ENCODE results near the gene CCDC50. TPM values are rescaled to one million over a fixed set of nuclear protein-coding genes. Genes with fewer than 3 reads are reported as not detected.

Gene CCDC50
- total and polyA plus RNA-seq, 4 donors, result 23.4 to 119 (median 40.4) TPM

DNA sequence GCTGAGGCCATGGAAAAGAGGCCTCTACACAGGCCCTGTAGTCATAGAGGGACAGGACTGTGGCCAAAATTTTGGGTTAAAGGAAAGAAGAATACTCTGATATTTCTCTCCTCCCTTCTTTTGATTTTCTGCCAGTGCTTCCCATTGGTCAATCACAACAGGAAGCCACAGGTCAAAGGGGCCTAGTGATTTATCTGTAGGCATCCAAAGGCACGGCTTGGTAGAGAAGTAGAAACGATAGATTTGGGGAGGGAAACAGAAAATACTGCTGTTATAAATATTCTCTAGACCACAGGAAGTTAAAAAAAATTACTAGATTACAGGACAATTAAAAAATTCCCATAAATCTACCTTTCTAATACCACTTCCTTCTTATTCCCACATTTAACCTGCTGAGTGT is 1.7 kb upstream of the CCDC50 start:
- H3K4me3 ChIP-seq, result no peak overlapping the region
- H3K9me3 ChIP-seq (ENCODE audit: control insufficient read depth in 4 of 4, insufficient read depth in 3 of 4, low read length in 3 of 4), result no peaks in the 10 kb centered on the region
- no peaks in the 10 kb centered on the region for H3K27me3 ChIP-seq (ENCODE audit: control insufficient read depth in 3 of 3, insufficient read depth in 3 of 3, low read length in 2 of 3)
- no peak for DNase-seq
- TF ChIP-seq CTCF (IDR thresholded peaks at IDR 0.05; ENCODE audit: control extremely low read depth, extremely low read depth), result no peak
- no peaks in the 10 kb centered on the region for H3K36me3 ChIP-seq (ENCODE audit: control insufficient read depth in 4 of 4, insufficient read depth in 4 of 4, low read length in 4 of 4)
- 27 to 39% methylated on average over 2 of the region's 2 CpGs for WGBS, 2 donors
- H3K9ac ChIP-seq (ENCODE audit: insufficient read depth in 1 of 2, low read length in 2 of 2), result no peak overlapping the region
- no peak overlapping the region for H3K27ac ChIP-seq (ENCODE audit: low read depth in 1 of 2, low read length in 1 of 2)
- no peak for ATAC-seq (ENCODE audit: insufficient read depth, low FRiP score)
- peaks cover 0 to 23% (median 6%) of the 10 kb centered on the region in 5 donors for H3K4me1 ChIP-seq (ENCODE audit: control insufficient read depth in 5 of 5, insufficient read depth in 5 of 5, low read length in 5 of 5)

DNA sequence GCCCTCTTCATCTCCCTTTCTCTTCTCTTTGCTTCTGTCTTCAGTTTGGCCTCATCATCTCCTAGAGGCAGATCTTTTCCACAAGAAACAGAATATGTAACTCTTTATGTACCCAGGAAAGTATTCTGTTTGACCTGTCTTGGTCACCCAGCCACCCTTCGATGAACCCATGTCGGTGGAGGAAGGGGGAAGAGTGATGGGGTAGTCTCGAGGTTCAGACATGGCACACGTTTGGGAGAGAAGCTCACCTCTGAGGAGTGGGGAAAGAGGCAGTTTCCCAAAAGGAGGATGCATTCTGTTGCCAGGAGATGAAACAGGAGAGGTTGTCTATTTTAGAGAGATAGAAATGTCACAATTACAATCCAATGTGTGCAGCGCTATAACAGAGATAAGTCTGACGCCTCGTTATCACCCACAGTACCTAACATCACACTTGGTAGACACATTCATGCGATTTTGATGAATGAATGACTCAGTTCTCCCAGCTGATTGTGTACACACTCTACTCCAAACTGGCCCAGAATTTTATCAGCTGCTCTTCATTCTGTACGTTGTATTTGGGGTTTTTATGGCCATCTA is 722 bp upstream of the CCDC50 start:
- Histone ChIP-seq H3K36me3 (ENCODE audit: control insufficient read depth in 4 of 4, insufficient read depth in 4 of 4, low read length in 4 of 4) (no peaks in the 10 kb centered on the region), H3K9me3 (ENCODE audit: control insufficient read depth in 4 of 4, insufficient read depth in 3 of 4, low read length in 3 of 4) (no peaks in the 10 kb centered on the region), H3K4me3 (no peak overlapping the region), H3K4me1 (ENCODE audit: control insufficient read depth in 5 of 5, insufficient read depth in 5 of 5, low read length in 5 of 5) (peaks cover 0 to 27% (median 6%) of the 10 kb centered on the region in 5 donors), H3K27ac (ENCODE audit: low read depth in 1 of 2, low read length in 1 of 2) (peak overlapping the region; percentile 95 to 98), H3K27me3 (ENCODE audit: control insufficient read depth in 3 of 3, insufficient read depth in 3 of 3, low read length in 2 of 3) (no peaks in the 10 kb centered on the region), H3K9ac (ENCODE audit: insufficient read depth in 1 of 2, low read length in 2 of 2) (peak overlapping the region; percentile 75 to 77)
- no peak for TF ChIP-seq CTCF (IDR thresholded peaks at IDR 0.05; ENCODE audit: control extremely low read depth, extremely low read depth)
- 60 to 70% methylated on average over 9 of the region's 9 CpGs for WGBS, 2 donors
- ATAC-seq (ENCODE audit: insufficient read depth, low FRiP score), result no peak
- peak in 2 of 3 donors; percentile 13 to 31 for DNase-seq

DNA sequence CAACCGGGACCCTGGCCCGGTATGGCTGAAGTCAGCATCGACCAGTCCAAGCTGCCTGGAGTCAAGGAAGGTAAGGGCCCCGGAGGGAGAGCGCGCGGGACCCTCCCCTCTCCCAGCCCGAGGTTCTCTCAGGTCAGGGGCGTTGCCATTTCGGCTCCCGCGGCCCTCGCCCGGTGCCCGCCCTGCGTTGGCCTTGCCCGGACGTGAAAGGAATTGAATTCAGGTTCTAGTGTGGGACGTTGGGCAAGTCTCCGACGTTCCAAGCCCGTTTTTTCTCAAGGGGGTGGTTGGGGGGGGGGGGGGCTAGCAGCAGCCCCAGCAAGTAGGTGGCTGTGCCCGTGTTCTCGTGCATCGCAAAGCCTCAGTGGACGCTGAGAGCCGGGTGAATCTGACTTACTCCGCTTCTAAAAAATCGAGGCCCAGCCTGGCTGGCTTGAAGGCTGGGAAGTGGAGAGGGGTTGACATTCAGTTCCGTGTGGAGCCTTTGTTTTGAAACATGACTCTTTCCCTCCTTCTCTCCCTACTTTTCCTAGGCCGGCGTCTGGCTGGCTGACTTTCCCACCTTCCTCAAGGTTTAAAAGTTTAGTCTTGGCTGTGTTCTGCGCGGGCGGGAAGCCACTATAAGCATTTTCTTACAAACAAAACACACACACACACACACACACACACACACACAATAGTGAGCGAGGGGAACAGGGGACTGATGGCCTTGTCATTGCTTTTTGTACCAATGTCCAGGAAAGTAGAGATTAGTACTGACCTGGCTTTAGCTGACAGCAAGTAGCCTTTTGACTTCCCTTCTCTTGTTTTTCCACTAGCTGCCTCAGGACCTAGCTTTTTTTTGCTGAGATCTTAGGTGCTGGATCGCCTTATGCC is 698 bp downstream of the CCDC50 start, which contains the start of gene UTS2B:
TSS of gene UTS2B (minus strand) at position 873 of the 876 bp plus-strand sequence. CDS start 48,337 bp downstream, outside the sequence.
- Histone ChIP-seq H3K36me3 (ENCODE audit: control insufficient read depth in 4 of 4, insufficient read depth in 4 of 4, low read length in 4 of 4) (no peaks in the 10 kb centered on the region), H3K4me3 (peak within 1 kb of the TSS; percentile 80), H3K4me1 (ENCODE audit: control insufficient read depth in 5 of 5, insufficient read depth in 5 of 5, low read length in 5 of 5) (peaks cover 0 to 27% (median 6%) of the 10 kb centered on the region in 5 donors), H3K9me3 (ENCODE audit: control insufficient read depth in 4 of 4, insufficient read depth in 3 of 4, low read length in 3 of 4) (no peaks in the 10 kb centered on the region), H3K27me3 (ENCODE audit: control insufficient read depth in 3 of 3, insufficient read depth in 3 of 3, low read length in 2 of 3) (no peaks in the 10 kb centered on the region), H3K27ac (ENCODE audit: low read depth in 1 of 2, low read length in 1 of 2) (peak within 1 kb of the TSS; percentile 95 to 98), H3K9ac (ENCODE audit: insufficient read depth in 1 of 2, low read length in 2 of 2) (peak within 1 kb of the TSS; percentile 75 to 89)
- ATAC-seq (ENCODE audit: insufficient read depth, low FRiP score) (peak; percentile 29), DNase-seq (peak; percentile 66 to 85 (median 79))
- no peak for TF ChIP-seq CTCF (IDR thresholded peaks at IDR 0.05; ENCODE audit: control extremely low read depth, extremely low read depth)
- 3 to 7% methylated on average over 37 of the region's 37 CpGs for WGBS, 2 donors

All from lung (tissue), 12 donors.